ENCODE data around the gene STING1. TPM values are rescaled to one million over a fixed set of nuclear protein-coding genes. Genes with fewer than 3 reads are reported as not detected.
"Not testable (repeated sequence)": the region's sequence is repeated elsewhere in the genome, so short reads cannot be mapped to it uniquely, and the experiment has no call there.

Gene STING1
- total RNA-seq (109 TPM), polyA plus RNA-seq (ENCODE audit: insufficient read depth, low read depth, low replicate concordance) (29.8 TPM)
- long read RNA-seq, donor 1, partial matches to known transcripts: 0 of 4 reads
- long read RNA-seq, donor 1, other reads (novel, unspliced or antisense): 0 of 4 reads
- long read RNA-seq, donor 2, partial matches to known transcripts: 0 of 4 reads
- long read RNA-seq, donor 2, other reads (novel, unspliced or antisense): 0 of 4 reads
- long read RNA-seq, donor 3, partial matches to known transcripts: 0 of 5 reads
- long read RNA-seq, donor 3, other reads (novel, unspliced or antisense): 0 of 5 reads
- long read RNA-seq, donor 4, partial matches to known transcripts: 0 of 2 reads
- long read RNA-seq, donor 4, other reads (novel, unspliced or antisense): 0 of 2 reads
- long read RNA-seq, donor 5: 0 reads
- long read RNA-seq, donor 6: 0 reads
- long read RNA-seq, donor 7, transcript TMEM173-201 (8 exons, 1,771 nt): major isoform, 27 of 78 reads
- long read RNA-seq, donor 7, transcript TMEM173-204 (5 exons, 948 nt): minor isoform, 5 of 78 reads
- long read RNA-seq, donor 7, partial matches to known transcripts: 29 of 78 reads
- long read RNA-seq, donor 7, other reads (novel, unspliced or antisense): 17 of 78 reads
- long read RNA-seq, donor 8, partial matches to known transcripts: 0 of 2 reads
- long read RNA-seq, donor 8, other reads (novel, unspliced or antisense): 0 of 2 reads
- long read RNA-seq, donor 9, partial matches to known transcripts: 0 of 2 reads
- long read RNA-seq, donor 9, other reads (novel, unspliced or antisense): 0 of 2 reads
- long read RNA-seq, donor 10, partial matches to known transcripts: 0 of 3 reads
- long read RNA-seq, donor 10, other reads (novel, unspliced or antisense): 0 of 3 reads

- FAIRE-seq (no peak), DNase-seq (peak in 4 of 5 donors; percentile 54 to 94 (median 88))
- Histone ChIP-seq H3K9me3 (ENCODE audit: control insufficient read depth in 2 of 3, insufficient read depth in 1 of 3, low read length in 3 of 3) (no peaks in the 10 kb centered on the region), H3K9ac (ENCODE audit: low read length in 3 of 3) (peak within 1 kb of the TSS; percentile 71 to 90 (median 79)), H3K27ac (ENCODE audit: low read depth in 2 of 2, low read length in 2 of 2) (peak within 1 kb of the TSS; percentile 94 to 95), H3K4me1 (ENCODE audit: control insufficient read depth in 2 of 3, insufficient read depth in 2 of 3, low read depth in 1 of 3, low read length in 3 of 3) (peaks cover 0 to 6% (median 0%) of the 10 kb centered on the region in 3 donors), H3K4me3 (ENCODE audit: low read length in 3 of 3) (peak within 1 kb of the TSS; percentile 64 to 76 (median 73)), H3K27me3 (ENCODE audit: control insufficient read depth, insufficient read depth, low read length) (no peaks in the 10 kb centered on the region), H3K36me3 (ENCODE audit: control insufficient read depth in 2 of 3, insufficient read depth in 3 of 3, low read length in 3 of 3) (peaks cover 0 to 9% (median 0%) of the 10 kb centered on the region in 3 donors)
- intact Hi-C loops (cut with DNase I): no loop called here
- no peak for TF ChIP-seq CTCF (IDR thresholded peaks at IDR 0.05; ENCODE audit: borderline replicate concordance, extremely low read depth, insufficient read depth)
Measured at GRCh38 chr5:139482050-139482889, at the start of gene STING1. Gene STING1, minus strand, starts transcription at chr5:139482758. Its CDS starts 1,054 bp downstream, at chr5:139481704.

- Histone ChIP-seq H3K9ac (ENCODE audit: low read length in 3 of 3) (no peak overlapping the region), H3K4me3 (ENCODE audit: low read length in 3 of 3) (no peak overlapping the region), H3K9me3 (ENCODE audit: control insufficient read depth in 2 of 3, insufficient read depth in 1 of 3, low read length in 3 of 3) (no peaks in the 10 kb centered on the region), H3K4me1 (ENCODE audit: control insufficient read depth in 2 of 3, insufficient read depth in 2 of 3, low read depth in 1 of 3, low read length in 3 of 3) (no peaks in the 10 kb centered on the region), H3K36me3 (ENCODE audit: control insufficient read depth in 2 of 3, insufficient read depth in 3 of 3, low read length in 3 of 3) (no peaks in the 10 kb centered on the region), H3K27me3 (ENCODE audit: control insufficient read depth, insufficient read depth, low read length) (no peaks in the 10 kb centered on the region), H3K27ac (ENCODE audit: low read depth in 2 of 2, low read length in 2 of 2) (no peak overlapping the region)
- intact Hi-C loops (cut with DNase I): no loop called here
- FAIRE-seq: no peak
- no peak for TF ChIP-seq CTCF (IDR thresholded peaks at IDR 0.05; ENCODE audit: borderline replicate concordance, extremely low read depth, insufficient read depth)
- no peak for DNase-seq
Measured at GRCh38 chr5:139531772-139532169, 49.2 kb upstream of the STING1 start.

- FAIRE-seq; intact Hi-C loops (cut with DNase I); H3K4me1 ChIP-seq (ENCODE audit: control insufficient read depth in 2 of 3, insufficient read depth in 2 of 3, low read depth in 1 of 3, low read length in 3 of 3); H3K9me3 ChIP-seq (ENCODE audit: control insufficient read depth in 2 of 3, insufficient read depth in 1 of 3, low read length in 3 of 3); H3K36me3 ChIP-seq (ENCODE audit: control insufficient read depth in 2 of 3, insufficient read depth in 3 of 3, low read length in 3 of 3); H3K27ac ChIP-seq (ENCODE audit: low read depth in 2 of 2, low read length in 2 of 2); DNase-seq; H3K4me3 ChIP-seq (ENCODE audit: low read length in 3 of 3); H3K27me3 ChIP-seq (ENCODE audit: control insufficient read depth, insufficient read depth, low read length); H3K9ac ChIP-seq (ENCODE audit: low read length in 3 of 3): not testable (repeated sequence)
Measured at GRCh38 chr5:139530079-139530478, 47.5 kb upstream of the STING1 start.

GRCh38 chr5:139528695-139529094, 46.1 kb upstream of the STING1 start:
- H3K9me3 ChIP-seq (ENCODE audit: control insufficient read depth in 2 of 3, insufficient read depth in 1 of 3, low read length in 3 of 3); H3K9ac ChIP-seq (ENCODE audit: low read length in 3 of 3); H3K4me1 ChIP-seq (ENCODE audit: control insufficient read depth in 2 of 3, insufficient read depth in 2 of 3, low read depth in 1 of 3, low read length in 3 of 3); H3K36me3 ChIP-seq (ENCODE audit: control insufficient read depth in 2 of 3, insufficient read depth in 3 of 3, low read length in 3 of 3); H3K4me3 ChIP-seq (ENCODE audit: low read length in 3 of 3); H3K27me3 ChIP-seq (ENCODE audit: control insufficient read depth, insufficient read depth, low read length); FAIRE-seq; DNase-seq; H3K27ac ChIP-seq (ENCODE audit: low read depth in 2 of 2, low read length in 2 of 2); intact Hi-C loops (cut with DNase I): not testable (repeated sequence)

GRCh38 chr5:139527896-139528467, 45.4 kb upstream of the STING1 start:
- H3K4me1 ChIP-seq (ENCODE audit: control insufficient read depth in 2 of 3, insufficient read depth in 2 of 3, low read depth in 1 of 3, low read length in 3 of 3); H3K36me3 ChIP-seq (ENCODE audit: control insufficient read depth in 2 of 3, insufficient read depth in 3 of 3, low read length in 3 of 3); H3K27ac ChIP-seq (ENCODE audit: low read depth in 2 of 2, low read length in 2 of 2); DNase-seq; H3K9ac ChIP-seq (ENCODE audit: low read length in 3 of 3); FAIRE-seq; H3K27me3 ChIP-seq (ENCODE audit: control insufficient read depth, insufficient read depth, low read length); H3K4me3 ChIP-seq (ENCODE audit: low read length in 3 of 3); H3K9me3 ChIP-seq (ENCODE audit: control insufficient read depth in 2 of 3, insufficient read depth in 1 of 3, low read length in 3 of 3); intact Hi-C loops (cut with DNase I): not testable (repeated sequence)

GRCh38 chr5:139527090-139527470, 44.5 kb upstream of the STING1 start:
- intact Hi-C loops (cut with DNase I); H3K36me3 ChIP-seq (ENCODE audit: control insufficient read depth in 2 of 3, insufficient read depth in 3 of 3, low read length in 3 of 3); FAIRE-seq; DNase-seq; H3K27me3 ChIP-seq (ENCODE audit: control insufficient read depth, insufficient read depth, low read length); H3K4me3 ChIP-seq (ENCODE audit: low read length in 3 of 3); H3K9ac ChIP-seq (ENCODE audit: low read length in 3 of 3); H3K4me1 ChIP-seq (ENCODE audit: control insufficient read depth in 2 of 3, insufficient read depth in 2 of 3, low read depth in 1 of 3, low read length in 3 of 3); H3K9me3 ChIP-seq (ENCODE audit: control insufficient read depth in 2 of 3, insufficient read depth in 1 of 3, low read length in 3 of 3): not testable (repeated sequence)
- H3K27ac ChIP-seq (ENCODE audit: low read depth in 2 of 2, low read length in 2 of 2): peak overlapping the region in 1 of 2 donors; percentile 32
